Endothelial cell of umbilical vein (primary cell): ENCODE data around the gene GM2A. TPM values are rescaled to one million over a fixed set of nuclear protein-coding genes. Genes with fewer than 3 reads are reported as not detected.

Experiments
- BruUV-seq: library from RNA; stranded (reverse); fragments of 400-500 nt; replicated peaks from 2 replicates; lab custom pipeline; 2021; lab: Mats Ljungman, UMichigan
- CTCF ChIA-PET: fragments of 300-600, 350-600 bp; sonication (Branson Sonifier 250); formaldehyde crosslinking; loops from one replicate; lab custom pipeline; 2021; ENCODE audit warnings: antibody characterized with exemption, inconsistent platforms; lab: Charles Lee
- POLR2A ChIA-PET: fragments of 300-600, 350-600 bp; sonication (Branson Sonifier 250); formaldehyde crosslinking; loops from one replicate; lab custom pipeline; 2021; ENCODE audit warnings: antibody characterized with exemption, inconsistent platforms; lab: Charles Lee
- DNase-seq: peaks from one replicate; pipeline ENCODE4 v3.0.0-alpha.2; 2011; ENCODE audit warnings: low read depth, low spot score
- FAIRE-seq: peaks from 2 replicates; lab custom pipeline; 2011; peaks lifted over from hg19 to GRCh38; lab: Jason Lieb, UNC
- H2AFZ ChIP-seq: 2 replicates; pipeline ENCODE4 v1.6.0; 2012; ENCODE audit warnings: low read depth, low read length, control low read depth, inconsistent platforms
- H3K27ac ChIP-seq: 2 replicates; pipeline ENCODE4 v1.5.1; 2011; ENCODE audit warnings: low read depth, mild to moderate bottlenecking, control low read depth, low read length, moderate library complexity; ENCODE audit not compliant: insufficient read depth
- H3K27me3 ChIP-seq, 2 experiments: 2 replicates each; pipeline versions ENCODE4 v1.6.0 to v1.6.1; 2011; ENCODE audit warnings: low read length in 2 of 2, mixed read lengths in 1 of 2; ENCODE audit not compliant: control insufficient read depth in 2 of 2, insufficient read depth in 2 of 2
- H3K36me3 ChIP-seq, 2 experiments: 2 replicates in 1 of 2; 3 replicates in 1 of 2; pipeline ENCODE4 v1.5.1; 2011; ENCODE audit warnings: low read length in 2 of 2, mild to moderate bottlenecking in 1 of 2, moderate library complexity in 1 of 2; ENCODE audit not compliant: control insufficient read depth in 2 of 2, insufficient read depth in 2 of 2; ENCODE audit errors: extremely low read depth in 1 of 2
- H3K4me1 ChIP-seq: 3 replicates; pipeline ENCODE4 v1.5.1; 2011; ENCODE audit warnings: mild to moderate bottlenecking, low read length; ENCODE audit not compliant: control insufficient read depth, insufficient read depth; ENCODE audit errors: extremely low read depth
- H3K4me2 ChIP-seq: 2 replicates; pipeline ENCODE4 v1.6.1; 2011; ENCODE audit warnings: low read length, control low read depth, mixed read lengths; ENCODE audit not compliant: insufficient read depth
- H3K4me3 ChIP-seq, 3 experiments: fragments of 200-600 bp in 1 of 3; sonication (generic), shearing (Covaris generic) in 1 of 3; replicated peaks in 1 of 3; 2 replicates each; pipeline ENCODE4 v1.5.1; 2011 to 2016; ENCODE audit warnings: control low read depth in 3 of 3, low read length in 3 of 3, mild to moderate bottlenecking in 2 of 3, inconsistent platforms in 1 of 3, low read depth in 1 of 3, moderate library complexity in 1 of 3; ENCODE audit not compliant: insufficient read depth in 1 of 3
- H3K79me2 ChIP-seq: 2 replicates; pipeline ENCODE4 v1.6.0; 2012; ENCODE audit warnings: low read length, inconsistent platforms; ENCODE audit not compliant: control insufficient read depth, insufficient read depth
- H3K9ac ChIP-seq: replicated peaks from 2 replicates; pipeline ENCODE3; 2011; ENCODE audit warnings: low read length, control low read depth; ENCODE audit not compliant: insufficient read depth; ENCODE audit errors: extremely low read depth
- H3K9me1 ChIP-seq: replicated peaks from 3 replicates; pipeline ENCODE4 v1.6.0; 2011; ENCODE audit warnings: mild to moderate bottlenecking, low read length; ENCODE audit not compliant: control insufficient read depth, insufficient read depth; ENCODE audit errors: extremely low read depth
- H3K9me3 ChIP-seq: replicated peaks from 2 replicates; pipeline ENCODE4 v1.5.1; 2012; ENCODE audit warnings: low read length, inconsistent platforms; ENCODE audit not compliant: control insufficient read depth, insufficient read depth
- H4K20me1 ChIP-seq: replicated peaks from 2 replicates; pipeline ENCODE3; 2011; ENCODE audit warnings: mild to moderate bottlenecking, low read length; ENCODE audit not compliant: control insufficient read depth, insufficient read depth; ENCODE audit errors: extremely low read depth
- EZH2 ChIP-seq: IDR thresholded peaks from 2 replicates; pipeline ENCODE4 v1.6.1; 2012; ENCODE audit warnings: borderline replicate concordance, low read depth, mild to moderate bottlenecking, moderate library complexity, low read length, inconsistent platforms; ENCODE audit not compliant: severe bottlenecking
- FOS ChIP-seq: IDR thresholded peaks from 2 replicates; pipeline ENCODE4 v1.6.1; 2011; ENCODE audit warnings: mild to moderate bottlenecking, low read length, moderate library complexity, borderline replicate concordance; ENCODE audit not compliant: insufficient read depth
- GATA2 ChIP-seq: IDR thresholded peaks from 2 replicates; pipeline ENCODE4 v1.7.0; 2011; ENCODE audit warnings: low read depth, mild to moderate bottlenecking, moderate library complexity, mixed read lengths, low read length; ENCODE audit not compliant: insufficient read length, insufficient read depth
- JUN ChIP-seq: IDR thresholded peaks from 2 replicates; pipeline ENCODE4 v1.6.1; 2011; ENCODE audit warnings: borderline replicate concordance, low read depth; ENCODE audit not compliant: insufficient read length, insufficient read depth
- MAX ChIP-seq: IDR thresholded peaks from 2 replicates; pipeline ENCODE4 v1.6.1; 2011; ENCODE audit not compliant: insufficient read depth, insufficient read length
- MYC ChIP-seq: IDR thresholded peaks from one replicate; pipeline ENCODE4 v1.6.1; 2011; ENCODE audit warnings: mild to moderate bottlenecking, low read depth, low read length
- POLR2A ChIP-seq: IDR thresholded peaks from 2 replicates; pipeline ENCODE4 v1.6.1; 2012; ENCODE audit warnings: low read depth, mild to moderate bottlenecking, control low read depth, low read length
- POLR2AphosphoS5 ChIP-seq: IDR thresholded peaks from 2 replicates; pipeline ENCODE4 v1.6.1; 2012; ENCODE audit warnings: low read depth, mild to moderate bottlenecking, control low read depth, low read length, moderate library complexity; ENCODE audit not compliant: insufficient read depth
- dilution Hi-C: fragments of 300-500 bp; cut with MboI; formaldehyde crosslinking; loops from one replicate; pipeline ENCODE4 v1.15.0; 2019; ENCODE audit warnings: low sequenced_read_pairs; ENCODE audit not compliant: extremely low pct_ligation_motif_present
- intact Hi-C: fragments of 100-400 bp; cut with micrococcal nuclease; formaldehyde crosslinking; loops from one replicate; pipeline ENCODE4 v1.10.0; 2022
- polyA plus RNA-seq, 4 experiments: library from polyadenylated mRNA; depleted of rRNA in 3 of 4; stranded (reverse) in 3 of 4; unstranded in 1 of 4; fragments of >200 nt; gene quantifications; 2 replicates each; pipeline versions ENCODE4 v1.2.1 to v1.2.3, GENCODE V29; 2011 to 2012; ENCODE audit warnings: missing spikeins in 1 of 4
- total RNA-seq: library from RNA; stranded (reverse); gene quantifications from 2 replicates; pipeline ENCODE4 v1.2.3, GENCODE V29; 2021
- TF ChIP-seq, protein P1 (sequence below), 2 donors: IDR thresholded peaks; 1 replicate in 1 of 2; 2 replicates in 1 of 2; pipeline ENCODE4 v1.5.1; 2011; ENCODE audit warnings: low read length in 2 of 2, mild to moderate bottlenecking in 2 of 2, moderate library complexity in 2 of 2, control low read depth in 1 of 2, inconsistent platforms in 1 of 2, low read depth in 1 of 2; ENCODE audit not compliant: insufficient read depth in 1 of 2; ENCODE audit errors: extremely low read depth in 1 of 2

GM2A gene
- total and polyA plus RNA-seq, 2 donors (not counting 3 experiments of a cell fraction or from before 2014, with no cell fraction given) = 14.0 to 21.2 TPM

DNA sequence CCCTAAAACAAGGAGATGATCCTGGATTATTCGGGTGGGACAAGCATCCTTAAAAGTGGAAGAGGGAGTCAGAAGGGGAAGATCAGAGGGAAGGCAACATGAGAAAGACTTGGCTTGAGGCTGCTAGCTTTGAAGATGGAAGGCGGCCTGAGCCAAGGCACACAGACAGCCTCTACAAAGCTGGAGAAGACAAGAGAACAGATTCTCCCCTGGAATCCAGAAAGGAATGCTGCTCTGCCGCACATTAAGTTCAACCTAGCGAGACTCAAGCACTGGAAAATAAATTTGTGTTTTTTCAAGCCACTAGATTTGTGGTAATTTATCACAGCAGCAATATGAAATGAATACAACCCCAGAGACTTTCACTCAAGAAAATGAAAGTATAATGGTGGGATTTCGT lies 32.7 kb downstream of the GM2A start:
- H3K27me3 ChIP-seq = no peaks in the 10 kb centered on the region
- no peak for DNase-seq
- H3K4me1 ChIP-seq = no peaks in the 10 kb centered on the region
- H3K9ac ChIP-seq = no peak overlapping the region
- CTCF ChIA-PET = interaction anchor here (1.3 kb wide), 1 partner anchor 33 kb away, joined by 3 read pairs; no protein-coding TSS in a partner anchor
- TF ChIP-seq GATA2 (no peak), POLR2AphosphoS5 (no peak), MYC (no peak), MAX (no peak), EZH2 (no peak), FOS (no peak), JUN (no peak), POLR2A (no peak)
- TF ChIP-seq, protein P1, sequence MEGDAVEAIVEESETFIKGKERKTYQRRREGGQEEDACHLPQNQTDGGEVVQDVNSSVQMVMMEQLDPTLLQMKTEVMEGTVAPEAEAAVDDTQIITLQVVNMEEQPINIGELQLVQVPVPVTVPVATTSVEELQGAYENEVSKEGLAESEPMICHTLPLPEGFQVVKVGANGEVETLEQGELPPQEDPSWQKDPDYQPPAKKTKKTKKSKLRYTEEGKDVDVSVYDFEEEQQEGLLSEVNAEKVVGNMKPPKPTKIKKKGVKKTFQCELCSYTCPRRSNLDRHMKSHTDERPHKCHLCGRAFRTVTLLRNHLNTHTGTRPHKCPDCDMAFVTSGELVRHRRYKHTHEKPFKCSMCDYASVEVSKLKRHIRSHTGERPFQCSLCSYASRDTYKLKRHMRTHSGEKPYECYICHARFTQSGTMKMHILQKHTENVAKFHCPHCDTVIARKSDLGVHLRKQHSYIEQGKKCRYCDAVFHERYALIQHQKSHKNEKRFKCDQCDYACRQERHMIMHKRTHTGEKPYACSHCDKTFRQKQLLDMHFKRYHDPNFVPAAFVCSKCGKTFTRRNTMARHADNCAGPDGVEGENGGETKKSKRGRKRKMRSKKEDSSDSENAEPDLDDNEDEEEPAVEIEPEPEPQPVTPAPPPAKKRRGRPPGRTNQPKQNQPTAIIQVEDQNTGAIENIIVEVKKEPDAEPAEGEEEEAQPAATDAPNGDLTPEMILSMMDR (IDR thresholded peaks at IDR 0.05; ENCODE audit: extremely low read depth in 1 of 2, insufficient read depth in 1 of 2, low read depth in 1 of 2, low read length in 2 of 2) = no peak
- H3K79me2 ChIP-seq = no peaks in the 10 kb centered on the region
- dilution Hi-C loops = no loop called here
- H4K20me1 ChIP-seq = no peaks in the 10 kb centered on the region
- H3K4me3 ChIP-seq = no peak overlapping the region
- POLR2A ChIA-PET = no interaction called here
- H3K9me3 ChIP-seq = no peaks in the 10 kb centered on the region
- intact Hi-C loops = no loop called here
- H3K36me3 ChIP-seq = no peaks in the 10 kb centered on the region
- H3K27ac ChIP-seq = no peak overlapping the region
- no peaks in the 10 kb centered on the region for H3K9me1 ChIP-seq
- no TSS peak for BruUV-seq
- FAIRE-seq = no peak
- H3K4me2 ChIP-seq = no peak overlapping the region
- no peak overlapping the region for H2AFZ ChIP-seq
